ENCODE results near the gene BEGAIN.

BEGAIN gene, protein sequence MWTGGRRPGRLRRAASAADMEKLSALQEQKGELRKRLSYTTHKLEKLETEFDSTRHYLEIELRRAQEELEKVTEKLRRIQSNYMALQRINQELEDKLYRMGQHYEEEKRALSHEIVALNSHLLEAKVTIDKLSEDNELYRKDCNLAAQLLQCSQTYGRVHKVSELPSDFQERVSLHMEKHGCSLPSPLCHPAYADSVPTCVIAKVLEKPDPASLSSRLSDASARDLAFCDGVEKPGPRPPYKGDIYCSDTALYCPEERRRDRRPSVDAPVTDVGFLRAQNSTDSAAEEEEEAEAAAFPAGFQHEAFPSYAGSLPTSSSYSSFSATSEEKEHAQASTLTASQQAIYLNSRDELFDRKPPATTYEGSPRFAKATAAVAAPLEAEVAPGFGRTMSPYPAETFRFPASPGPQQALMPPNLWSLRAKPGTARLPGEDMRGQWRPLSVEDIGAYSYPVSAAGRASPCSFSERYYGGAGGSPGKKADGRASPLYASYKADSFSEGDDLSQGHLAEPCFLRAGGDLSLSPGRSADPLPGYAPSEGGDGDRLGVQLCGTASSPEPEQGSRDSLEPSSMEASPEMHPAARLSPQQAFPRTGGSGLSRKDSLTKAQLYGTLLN

DNA sequence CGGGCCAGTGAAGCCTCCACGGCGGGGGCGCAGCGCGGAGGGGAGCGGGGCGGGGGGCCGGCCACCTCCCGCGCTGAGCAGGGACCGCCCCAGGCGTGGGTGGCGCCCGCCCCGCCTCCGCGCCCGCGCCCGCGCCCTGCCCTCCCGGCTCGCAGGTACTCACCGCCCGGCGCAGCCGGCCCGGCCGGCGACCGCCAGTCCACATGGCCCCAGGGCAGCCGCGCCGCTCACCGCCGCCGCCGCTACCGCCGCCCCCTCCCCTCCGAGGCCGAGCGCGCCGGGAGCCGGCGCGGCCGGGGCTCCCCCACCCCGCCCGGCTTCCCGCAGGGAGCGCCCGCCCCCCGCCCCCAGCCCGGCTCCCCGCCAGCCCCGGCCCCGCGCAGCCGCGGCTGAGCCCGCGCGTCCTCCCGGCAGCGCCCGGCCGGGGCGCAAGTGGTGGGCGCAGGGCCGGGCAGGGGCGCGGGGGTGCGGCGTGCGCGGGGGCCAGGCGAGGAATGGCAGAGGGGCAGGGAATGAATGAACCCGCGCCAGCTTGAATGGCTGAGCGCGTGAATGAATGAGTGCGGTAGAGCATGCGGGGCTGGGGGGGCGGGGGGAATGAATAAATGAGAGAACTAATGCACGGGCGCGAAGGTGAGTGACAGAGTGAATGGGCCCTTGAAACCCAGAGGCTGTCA, at the start of gene BEGAIN:
Gene BEGAIN (minus strand): TSS at position 332 of the 677 bp plus-strand sequence. CDS start 127 bp downstream, at position 205.
- no peak for DNase-seq

DNA sequence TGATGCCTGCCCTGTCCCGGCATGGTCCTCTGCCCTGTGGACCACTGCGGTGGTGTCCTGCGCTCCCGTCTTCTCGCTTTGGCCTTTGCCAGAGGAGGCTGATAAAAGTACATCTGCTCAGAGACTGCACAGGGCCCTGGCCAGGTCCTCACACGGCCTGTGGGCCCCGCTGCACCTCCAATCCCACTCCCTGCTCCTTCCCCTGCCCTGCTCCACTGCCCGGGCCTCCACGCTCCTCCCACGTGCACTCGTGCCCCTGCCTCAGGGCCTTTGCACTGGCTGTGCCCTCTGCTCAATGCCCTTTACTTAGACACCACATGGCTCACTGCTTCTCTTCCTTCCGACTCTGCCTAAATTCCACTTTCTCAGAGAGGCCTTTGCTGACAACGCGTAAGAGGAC, 49.3 kb upstream of the BEGAIN start:
- DNase-seq = no peak

DNA sequence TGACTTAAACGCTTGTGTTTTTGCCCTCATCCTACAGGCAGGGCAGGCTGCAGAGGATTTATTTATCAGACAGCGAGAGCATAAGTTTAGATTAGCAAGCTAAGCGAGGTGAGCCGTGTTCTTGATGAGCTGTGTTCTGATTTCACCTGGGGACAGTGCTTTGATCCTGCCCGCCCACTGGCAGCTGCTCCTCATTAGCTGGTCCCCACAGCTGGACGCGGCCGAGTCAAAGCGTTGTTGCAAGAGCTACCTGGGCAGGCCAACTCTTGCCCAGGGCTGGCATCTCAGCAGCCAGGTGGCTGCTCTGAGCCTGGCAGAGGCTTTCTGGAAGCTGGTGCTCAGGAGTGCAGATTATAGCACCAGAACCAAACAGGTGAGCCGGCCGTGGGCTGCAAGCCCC, 46.8 kb upstream of the BEGAIN start:
- no peak for DNase-seq

DNA sequence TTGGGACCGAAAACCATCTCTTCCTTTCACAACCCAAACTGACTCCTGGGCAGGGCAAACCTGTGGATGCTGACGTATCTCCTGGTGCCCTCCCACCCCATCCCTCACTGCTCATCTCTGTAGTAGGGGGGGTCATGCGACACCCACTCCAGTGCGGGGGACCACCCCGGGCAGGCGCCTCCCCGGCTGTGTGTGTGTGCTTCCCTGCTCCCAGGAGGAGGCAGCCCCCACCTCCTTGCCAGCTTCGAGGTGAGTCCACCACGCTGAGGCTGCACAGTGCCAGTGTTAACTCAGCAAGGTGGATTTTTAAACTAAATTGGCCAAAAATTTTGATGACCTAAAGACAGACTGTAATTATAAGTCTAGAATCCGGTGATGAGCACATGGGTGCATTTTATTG, 46.2 kb upstream of the BEGAIN start:
- DNase-seq = no peak

DNA sequence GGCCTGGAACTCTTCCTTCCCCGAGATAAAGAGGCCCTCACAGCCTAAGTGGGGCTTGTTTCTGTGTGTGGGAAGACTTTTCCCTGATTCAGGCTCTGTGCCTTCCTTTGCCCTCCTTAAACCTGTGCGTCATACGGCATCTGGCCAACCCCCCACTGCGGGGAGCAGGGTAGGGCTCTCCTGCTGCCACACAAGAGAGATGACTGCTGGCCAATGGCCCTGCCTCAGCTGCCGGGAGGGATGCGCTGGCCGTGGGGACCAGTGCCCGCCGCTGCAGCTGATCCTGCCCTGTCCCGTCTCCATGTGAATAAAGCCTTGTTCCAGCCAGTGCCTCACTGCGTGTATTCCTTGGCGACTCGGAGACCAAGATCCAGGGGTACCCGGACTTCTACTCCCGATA, 42.5 kb upstream of the BEGAIN start:
- DNase-seq = no peak

DNA sequence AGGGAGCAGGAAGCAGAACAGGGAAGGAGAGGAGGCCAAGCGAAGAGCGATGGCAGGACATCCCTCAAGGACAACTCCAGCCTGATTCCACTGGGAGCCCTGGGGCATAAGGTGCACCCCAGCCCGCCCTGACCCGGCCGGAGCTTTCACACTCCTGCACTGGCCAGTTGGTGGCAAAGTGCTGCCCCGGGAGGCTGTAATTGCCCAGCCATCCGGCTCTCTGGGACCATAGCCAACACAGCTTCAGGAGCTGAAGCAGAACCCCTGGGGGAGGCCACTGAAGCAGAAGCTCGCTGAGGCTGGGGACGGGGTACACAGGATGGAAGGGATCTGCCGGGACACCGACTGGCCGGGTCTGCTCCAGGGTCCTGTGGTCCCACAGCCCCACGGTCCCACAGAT, 41.9 kb upstream of the BEGAIN start:
- no peak for DNase-seq

DNA sequence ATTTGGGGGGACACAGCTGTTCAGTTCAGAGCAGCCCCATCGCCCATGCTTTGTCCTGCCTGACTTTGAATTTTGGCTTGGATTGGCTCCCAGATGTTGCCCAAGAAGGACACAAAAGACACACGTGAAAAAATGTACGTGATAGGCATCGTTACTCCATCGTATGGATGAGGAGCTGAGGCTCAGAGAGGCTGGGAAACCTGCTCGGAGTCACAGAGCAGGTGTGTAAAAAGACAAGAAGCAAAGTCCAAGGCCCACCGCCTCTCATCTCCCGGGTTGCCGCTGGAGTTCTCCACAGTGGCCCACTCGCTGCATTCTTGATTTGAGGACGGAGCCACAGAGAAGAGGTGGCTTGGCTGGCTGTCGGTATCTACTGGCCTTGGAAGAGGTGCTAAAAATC, 41.0 kb upstream of the BEGAIN start:
- no peak for DNase-seq

GRCh38 chr14:100626614-100627013, 39.4 kb upstream of the BEGAIN start:
- no peak for DNase-seq

GRCh38 chr14:100623961-100624360, 36.7 kb upstream of the BEGAIN start:
- DNase-seq = no peak

- no peak for DNase-seq
Measured at GRCh38 chr14:100623557-100623956, 36.3 kb upstream of the BEGAIN start.

DNA sequence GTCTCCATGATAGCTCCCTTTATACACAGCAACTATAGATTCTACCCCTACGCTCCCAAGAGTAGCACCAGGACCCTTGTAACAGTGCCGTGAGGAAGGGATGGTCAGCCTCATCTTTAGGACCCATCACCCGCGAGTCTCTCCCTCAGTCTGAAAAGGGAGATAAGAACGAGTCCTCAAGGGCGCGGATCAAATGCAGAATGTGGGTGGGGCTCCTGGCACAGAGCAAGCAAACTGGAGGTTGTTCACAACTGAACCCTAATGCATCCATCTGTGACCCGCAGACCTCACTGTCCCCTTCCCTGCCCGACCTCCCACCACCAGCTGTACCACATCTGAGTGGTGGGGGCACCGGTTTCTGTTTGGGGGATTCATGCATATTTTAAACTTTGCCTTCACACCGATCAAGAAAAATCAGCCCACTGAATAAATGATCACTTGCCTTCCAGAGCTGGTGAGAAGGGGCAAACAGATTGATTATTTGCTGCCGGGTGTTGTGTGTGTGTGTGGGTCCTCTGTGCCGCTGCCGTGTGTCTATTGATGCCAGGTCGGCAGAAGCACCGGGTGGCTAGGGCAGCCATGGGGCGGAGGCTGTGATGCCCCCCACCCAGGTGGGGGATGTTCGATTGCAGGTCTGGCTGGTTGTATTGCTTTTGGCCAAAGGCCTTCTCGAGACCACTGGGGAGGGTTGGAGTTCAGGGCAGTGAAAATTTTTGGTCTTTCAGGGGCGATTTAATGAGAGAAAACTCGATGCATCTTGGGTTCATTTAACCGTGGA, 35.7 kb upstream of the BEGAIN start:
- DNase-seq = no peak

DNA sequence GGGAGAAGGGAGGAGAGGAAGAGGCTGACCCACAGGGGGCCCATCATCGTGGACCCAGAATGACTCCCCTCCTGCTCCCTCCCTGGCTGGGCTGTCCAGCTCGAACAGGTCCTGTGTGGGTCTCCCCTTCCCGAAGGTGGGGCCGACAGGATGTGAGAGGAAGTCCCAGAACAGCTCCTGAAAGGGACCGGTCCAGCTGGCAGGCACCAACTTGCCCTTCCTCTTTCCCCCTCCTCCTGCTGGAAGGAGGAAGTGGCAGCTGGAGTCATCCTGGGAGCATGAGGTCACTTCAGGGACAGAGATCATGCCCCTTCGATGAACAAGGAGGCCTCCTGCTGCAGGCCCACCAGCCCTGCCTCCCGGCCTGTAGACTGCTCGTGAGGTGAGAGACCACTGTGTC, 35.0 kb upstream of the BEGAIN start:
- no peak for DNase-seq

- no peak for DNase-seq
Measured at GRCh38 chr14:100621806-100622205, 34.6 kb upstream of the BEGAIN start.

- DNase-seq = no peak
Measured at GRCh38 chr14:100620255-100621100, 33.3 kb upstream of the BEGAIN start.

GRCh38 chr14:100619396-100620254, 32.4 kb upstream of the BEGAIN start:
- no peak for DNase-seq

GRCh38 chr14:100618763-100619320, 31.6 kb upstream of the BEGAIN start:
- no peak for DNase-seq

DNA sequence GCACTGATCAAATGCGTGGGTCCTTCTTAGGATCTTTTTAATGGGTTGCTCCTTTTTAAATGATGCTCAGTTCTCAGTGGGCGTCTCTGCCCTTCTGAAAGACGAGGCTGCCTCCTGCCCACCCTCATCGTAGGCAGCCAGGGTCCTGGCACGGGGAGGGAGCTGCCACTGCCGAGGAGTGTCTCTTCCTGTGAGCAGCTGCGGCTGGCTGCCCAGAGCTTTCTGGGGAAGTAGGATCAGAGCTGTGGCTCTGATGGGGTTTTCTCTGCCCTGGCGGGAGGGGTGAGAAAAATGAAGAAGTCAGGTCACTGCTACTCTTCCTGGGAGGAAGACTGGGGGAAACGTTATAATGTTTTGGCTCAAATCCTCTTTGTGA, 31.1 kb upstream of the BEGAIN start:
- no peak for DNase-seq

DNA sequence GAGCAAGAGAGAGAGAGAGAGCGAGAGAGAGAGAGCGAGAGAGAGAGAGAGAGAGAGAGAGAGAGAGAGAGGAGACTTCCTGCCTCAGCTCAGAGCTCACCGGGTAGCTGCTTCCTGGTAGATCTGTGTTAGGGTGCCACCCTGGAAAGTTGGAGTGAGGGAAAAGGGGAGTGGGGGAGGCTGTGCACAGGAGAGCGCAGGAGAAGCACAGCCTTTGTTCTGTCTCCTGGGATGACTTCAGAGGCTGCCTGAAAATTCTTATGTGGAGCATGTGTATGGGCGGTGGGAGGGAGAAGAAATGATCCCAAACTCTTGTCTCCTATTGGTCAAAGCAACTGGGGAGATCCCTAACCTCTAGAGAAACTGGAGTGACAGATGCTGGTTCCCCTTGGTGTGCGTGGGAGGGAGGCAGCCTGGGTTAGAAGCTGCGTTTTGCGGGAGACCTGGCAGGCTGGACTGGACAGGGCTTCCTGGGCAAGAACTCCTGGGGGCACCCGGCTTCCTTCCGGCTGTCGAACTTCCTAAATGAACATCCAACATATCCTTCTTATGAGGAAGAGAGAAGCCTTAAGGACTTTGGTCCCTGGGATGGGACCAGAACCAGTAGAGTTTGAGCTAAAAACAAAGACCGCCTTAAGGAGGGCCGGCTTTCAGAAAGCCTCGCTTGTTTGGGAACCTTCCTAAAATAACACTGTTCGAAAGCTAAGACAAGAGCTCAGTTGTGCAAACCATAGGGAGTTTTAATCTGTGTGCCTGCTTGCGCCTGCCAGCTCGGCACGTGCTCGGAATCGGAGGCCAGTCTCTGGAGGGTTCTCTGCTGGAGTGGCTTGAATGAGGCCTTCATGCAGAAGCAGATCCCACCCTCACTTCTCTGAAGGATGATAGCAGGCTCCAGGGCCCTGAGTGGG, 30.4 kb upstream of the BEGAIN start:
- no peak for DNase-seq

DNA sequence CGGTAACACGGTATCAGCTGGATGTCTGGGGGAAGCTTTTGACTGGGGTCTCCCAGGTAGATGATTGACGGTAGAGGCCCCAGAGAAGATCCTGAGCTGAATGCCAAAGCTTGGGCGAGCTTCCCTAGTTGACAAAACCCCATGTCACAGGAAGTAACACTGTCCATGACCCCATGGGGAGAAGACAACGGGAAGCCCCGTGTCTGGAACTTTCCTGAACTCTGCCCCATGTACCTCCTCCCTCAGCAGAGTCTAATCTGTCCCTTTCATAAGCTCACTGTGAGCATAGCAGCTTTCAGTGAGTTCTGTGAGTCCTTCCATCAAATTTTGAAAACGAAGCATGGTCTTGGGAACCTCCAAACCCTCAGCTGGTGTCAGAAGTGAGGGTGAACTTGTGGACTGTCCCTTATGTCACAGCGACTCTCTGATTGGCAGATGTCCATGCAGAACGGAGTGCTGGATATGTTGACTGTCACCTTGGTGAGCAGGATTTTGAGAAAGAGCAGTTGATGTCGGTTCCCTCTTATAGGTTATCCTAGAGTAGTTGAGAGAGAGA, 29.7 kb upstream of the BEGAIN start:
- DNase-seq = no peak
